ENCODE measurements around the gene CBX4.

CBX4 gene

DNA sequence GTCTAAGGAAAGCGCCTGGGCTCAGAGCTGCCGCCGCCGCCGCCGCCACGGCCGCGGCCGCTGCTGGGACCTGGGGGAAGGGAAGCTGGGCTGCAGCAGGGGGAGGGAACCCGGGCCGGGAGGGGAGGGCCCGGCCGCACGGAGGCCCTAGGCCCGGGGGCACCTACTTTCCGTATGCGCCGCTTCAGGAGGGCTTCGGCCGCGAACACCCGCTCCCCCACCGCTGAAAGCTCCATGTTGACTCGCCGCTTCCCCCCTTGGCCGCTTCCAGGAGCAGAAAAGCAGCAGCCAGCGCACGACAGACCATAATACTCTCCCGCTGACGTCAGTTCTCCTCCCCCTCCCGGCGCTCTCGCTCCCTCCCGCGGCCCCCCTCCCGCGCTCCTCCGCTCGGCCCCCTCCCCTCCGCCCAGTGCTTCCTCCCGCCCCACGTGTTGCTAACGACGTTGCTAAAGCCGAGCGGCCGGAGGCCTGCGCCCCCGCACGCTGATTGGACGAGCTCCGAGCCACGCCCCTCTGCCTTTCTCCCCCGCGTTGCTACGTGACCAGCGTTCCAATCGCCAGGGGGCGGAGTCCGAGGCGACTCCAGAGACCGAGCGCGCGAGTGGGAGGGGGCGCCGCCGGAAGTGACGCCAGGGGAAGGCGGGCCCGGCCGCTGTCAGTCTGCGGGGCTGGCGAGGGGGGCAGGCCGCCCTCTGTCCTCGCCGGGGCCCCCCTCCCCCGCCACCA is 42.3 kb downstream of the CBX4 start, which contains the start of gene CBX8 (continued):
- TF ChIP-seq ZNF112 (tag by site-specific recombination; IDR thresholded peaks at IDR 0.05) (no peak), ZNF548 (tag by site-specific recombination; IDR thresholded peaks at IDR 0.05) (no peak), ZNF354C (tag by site-specific recombination; IDR thresholded peaks at IDR 0.05; ENCODE audit: borderline replicate concordance, low read depth) (no peak), PRDM1 (tag by site-specific recombination; IDR thresholded peaks at IDR 0.05) (no peak), ZNF140 (tag by site-specific recombination; IDR thresholded peaks at IDR 0.05) (no peak), ZNF701 (tag by site-specific recombination; IDR thresholded peaks at IDR 0.05) (no peak), ZNF830 (tag by site-specific recombination; IDR thresholded peaks at IDR 0.05; ENCODE audit: low read depth) (no peak), ZSCAN23 (tag by site-specific recombination; IDR thresholded peaks at IDR 0.05) (no peak), ZNF248 (tag by site-specific recombination; IDR thresholded peaks at IDR 0.05) (no peak), ZNF221 (tag by site-specific recombination; IDR thresholded peaks at IDR 0.05; ENCODE audit: borderline replicate concordance) (no peak), EGR2 (tag by site-specific recombination; IDR thresholded peaks at IDR 0.05; ENCODE audit: low read depth) (peak; percentile 85), ZNF169 (tag by site-specific recombination; IDR thresholded peaks at IDR 0.05) (no peak), YY1 (tag by site-specific recombination; IDR thresholded peaks at IDR 0.05) (peak; percentile 49; the same call in 1 of the 2 replicates), ZBTB7A (tag by site-specific recombination; IDR thresholded peaks at IDR 0.05; ENCODE audit: low read depth) (peak; percentile 54; the same call in 1 of the 2 replicates), ZNF600 (tag by site-specific recombination; IDR thresholded peaks at IDR 0.05) (no peak; the same call in none of the 2 replicates), ZBTB21 (tag by site-specific recombination; IDR thresholded peaks at IDR 0.05) (peak; percentile 81), ZNF16 (tag by site-specific recombination; IDR thresholded peaks at IDR 0.05; ENCODE audit: low read depth) (no peak), ZNF184 (tag by site-specific recombination; IDR thresholded peaks at IDR 0.05) (no peak), GLIS1 (tag by site-specific recombination; IDR thresholded peaks at IDR 0.05) (peak; percentile 98), ZNF423 (tag by site-specific recombination; IDR thresholded peaks at IDR 0.05) (peak; percentile 48; the same call in 1 of the 2 replicates), MYNN (tag by site-specific recombination; IDR thresholded peaks at IDR 0.05; ENCODE audit: borderline replicate concordance) (no peak), ZBTB20 (tag by site-specific recombination; IDR thresholded peaks at IDR 0.05) (0 out of 2 replicates have a peak, but pooled peaks have one; percentile 40), SP7 (tag by site-specific recombination; IDR thresholded peaks at IDR 0.05) (peak; percentile 67)
- TF ChIP-seq, protein P1, sequence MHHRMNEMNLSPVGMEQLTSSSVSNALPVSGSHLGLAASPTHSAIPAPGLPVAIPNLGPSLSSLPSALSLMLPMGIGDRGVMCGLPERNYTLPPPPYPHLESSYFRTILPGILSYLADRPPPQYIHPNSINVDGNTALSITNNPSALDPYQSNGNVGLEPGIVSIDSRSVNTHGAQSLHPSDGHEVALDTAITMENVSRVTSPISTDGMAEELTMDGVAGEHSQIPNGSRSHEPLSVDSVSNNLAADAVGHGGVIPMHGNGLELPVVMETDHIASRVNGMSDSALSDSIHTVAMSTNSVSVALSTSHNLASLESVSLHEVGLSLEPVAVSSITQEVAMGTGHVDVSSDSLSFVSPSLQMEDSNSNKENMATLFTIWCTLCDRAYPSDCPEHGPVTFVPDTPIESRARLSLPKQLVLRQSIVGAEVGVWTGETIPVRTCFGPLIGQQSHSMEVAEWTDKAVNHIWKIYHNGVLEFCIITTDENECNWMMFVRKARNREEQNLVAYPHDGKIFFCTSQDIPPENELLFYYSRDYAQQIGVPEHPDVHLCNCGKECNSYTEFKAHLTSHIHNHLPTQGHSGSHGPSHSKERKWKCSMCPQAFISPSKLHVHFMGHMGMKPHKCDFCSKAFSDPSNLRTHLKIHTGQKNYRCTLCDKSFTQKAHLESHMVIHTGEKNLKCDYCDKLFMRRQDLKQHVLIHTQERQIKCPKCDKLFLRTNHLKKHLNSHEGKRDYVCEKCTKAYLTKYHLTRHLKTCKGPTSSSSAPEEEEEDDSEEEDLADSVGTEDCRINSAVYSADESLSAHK (tag by site-specific recombination; IDR thresholded peaks at IDR 0.05): 0 out of 2 replicates have a peak, but pooled peaks have one; percentile 21
- TF ChIP-seq, protein P2, sequence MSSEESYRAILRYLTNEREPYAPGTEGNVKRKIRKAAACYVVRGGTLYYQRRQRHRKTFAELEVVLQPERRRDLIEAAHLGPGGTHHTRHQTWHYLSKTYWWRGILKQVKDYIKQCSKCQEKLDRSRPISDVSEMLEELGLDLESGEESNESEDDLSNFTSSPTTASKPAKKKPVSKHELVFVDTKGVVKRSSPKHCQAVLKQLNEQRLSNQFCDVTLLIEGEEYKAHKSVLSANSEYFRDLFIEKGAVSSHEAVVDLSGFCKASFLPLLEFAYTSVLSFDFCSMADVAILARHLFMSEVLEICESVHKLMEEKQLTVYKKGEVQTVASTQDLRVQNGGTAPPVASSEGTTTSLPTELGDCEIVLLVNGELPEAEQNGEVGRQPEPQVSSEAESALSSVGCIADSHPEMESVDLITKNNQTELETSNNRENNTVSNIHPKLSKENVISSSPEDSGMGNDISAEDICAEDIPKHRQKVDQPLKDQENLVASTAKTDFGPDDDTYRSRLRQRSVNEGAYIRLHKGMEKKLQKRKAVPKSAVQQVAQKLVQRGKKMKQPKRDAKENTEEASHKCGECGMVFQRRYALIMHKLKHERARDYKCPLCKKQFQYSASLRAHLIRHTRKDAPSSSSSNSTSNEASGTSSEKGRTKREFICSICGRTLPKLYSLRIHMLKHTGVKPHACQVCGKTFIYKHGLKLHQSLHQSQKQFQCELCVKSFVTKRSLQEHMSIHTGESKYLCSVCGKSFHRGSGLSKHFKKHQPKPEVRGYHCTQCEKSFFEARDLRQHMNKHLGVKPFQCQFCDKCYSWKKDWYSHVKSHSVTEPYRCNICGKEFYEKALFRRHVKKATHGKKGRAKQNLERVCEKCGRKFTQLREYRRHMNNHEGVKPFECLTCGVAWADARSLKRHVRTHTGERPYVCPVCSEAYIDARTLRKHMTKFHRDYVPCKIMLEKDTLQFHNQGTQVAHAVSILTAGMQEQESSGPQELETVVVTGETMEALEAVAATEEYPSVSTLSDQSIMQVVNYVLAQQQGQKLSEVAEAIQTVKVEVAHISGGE (tag by site-specific recombination; conservative IDR thresholded peaks at IDR 0.05; ENCODE audit: low read depth): no peak; the same call in 1 of the 2 replicates
- TF ChIP-seq, protein P3, sequence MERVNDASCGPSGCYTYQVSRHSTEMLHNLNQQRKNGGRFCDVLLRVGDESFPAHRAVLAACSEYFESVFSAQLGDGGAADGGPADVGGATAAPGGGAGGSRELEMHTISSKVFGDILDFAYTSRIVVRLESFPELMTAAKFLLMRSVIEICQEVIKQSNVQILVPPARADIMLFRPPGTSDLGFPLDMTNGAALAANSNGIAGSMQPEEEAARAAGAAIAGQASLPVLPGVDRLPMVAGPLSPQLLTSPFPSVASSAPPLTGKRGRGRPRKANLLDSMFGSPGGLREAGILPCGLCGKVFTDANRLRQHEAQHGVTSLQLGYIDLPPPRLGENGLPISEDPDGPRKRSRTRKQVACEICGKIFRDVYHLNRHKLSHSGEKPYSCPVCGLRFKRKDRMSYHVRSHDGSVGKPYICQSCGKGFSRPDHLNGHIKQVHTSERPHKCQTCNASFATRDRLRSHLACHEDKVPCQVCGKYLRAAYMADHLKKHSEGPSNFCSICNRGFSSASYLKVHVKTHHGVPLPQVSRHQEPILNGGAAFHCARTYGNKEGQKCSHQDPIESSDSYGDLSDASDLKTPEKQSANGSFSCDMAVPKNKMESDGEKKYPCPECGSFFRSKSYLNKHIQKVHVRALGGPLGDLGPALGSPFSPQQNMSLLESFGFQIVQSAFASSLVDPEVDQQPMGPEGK (tag by site-specific recombination; IDR thresholded peaks at IDR 0.05): peak; percentile 99
- TF ChIP-seq, protein P4, sequence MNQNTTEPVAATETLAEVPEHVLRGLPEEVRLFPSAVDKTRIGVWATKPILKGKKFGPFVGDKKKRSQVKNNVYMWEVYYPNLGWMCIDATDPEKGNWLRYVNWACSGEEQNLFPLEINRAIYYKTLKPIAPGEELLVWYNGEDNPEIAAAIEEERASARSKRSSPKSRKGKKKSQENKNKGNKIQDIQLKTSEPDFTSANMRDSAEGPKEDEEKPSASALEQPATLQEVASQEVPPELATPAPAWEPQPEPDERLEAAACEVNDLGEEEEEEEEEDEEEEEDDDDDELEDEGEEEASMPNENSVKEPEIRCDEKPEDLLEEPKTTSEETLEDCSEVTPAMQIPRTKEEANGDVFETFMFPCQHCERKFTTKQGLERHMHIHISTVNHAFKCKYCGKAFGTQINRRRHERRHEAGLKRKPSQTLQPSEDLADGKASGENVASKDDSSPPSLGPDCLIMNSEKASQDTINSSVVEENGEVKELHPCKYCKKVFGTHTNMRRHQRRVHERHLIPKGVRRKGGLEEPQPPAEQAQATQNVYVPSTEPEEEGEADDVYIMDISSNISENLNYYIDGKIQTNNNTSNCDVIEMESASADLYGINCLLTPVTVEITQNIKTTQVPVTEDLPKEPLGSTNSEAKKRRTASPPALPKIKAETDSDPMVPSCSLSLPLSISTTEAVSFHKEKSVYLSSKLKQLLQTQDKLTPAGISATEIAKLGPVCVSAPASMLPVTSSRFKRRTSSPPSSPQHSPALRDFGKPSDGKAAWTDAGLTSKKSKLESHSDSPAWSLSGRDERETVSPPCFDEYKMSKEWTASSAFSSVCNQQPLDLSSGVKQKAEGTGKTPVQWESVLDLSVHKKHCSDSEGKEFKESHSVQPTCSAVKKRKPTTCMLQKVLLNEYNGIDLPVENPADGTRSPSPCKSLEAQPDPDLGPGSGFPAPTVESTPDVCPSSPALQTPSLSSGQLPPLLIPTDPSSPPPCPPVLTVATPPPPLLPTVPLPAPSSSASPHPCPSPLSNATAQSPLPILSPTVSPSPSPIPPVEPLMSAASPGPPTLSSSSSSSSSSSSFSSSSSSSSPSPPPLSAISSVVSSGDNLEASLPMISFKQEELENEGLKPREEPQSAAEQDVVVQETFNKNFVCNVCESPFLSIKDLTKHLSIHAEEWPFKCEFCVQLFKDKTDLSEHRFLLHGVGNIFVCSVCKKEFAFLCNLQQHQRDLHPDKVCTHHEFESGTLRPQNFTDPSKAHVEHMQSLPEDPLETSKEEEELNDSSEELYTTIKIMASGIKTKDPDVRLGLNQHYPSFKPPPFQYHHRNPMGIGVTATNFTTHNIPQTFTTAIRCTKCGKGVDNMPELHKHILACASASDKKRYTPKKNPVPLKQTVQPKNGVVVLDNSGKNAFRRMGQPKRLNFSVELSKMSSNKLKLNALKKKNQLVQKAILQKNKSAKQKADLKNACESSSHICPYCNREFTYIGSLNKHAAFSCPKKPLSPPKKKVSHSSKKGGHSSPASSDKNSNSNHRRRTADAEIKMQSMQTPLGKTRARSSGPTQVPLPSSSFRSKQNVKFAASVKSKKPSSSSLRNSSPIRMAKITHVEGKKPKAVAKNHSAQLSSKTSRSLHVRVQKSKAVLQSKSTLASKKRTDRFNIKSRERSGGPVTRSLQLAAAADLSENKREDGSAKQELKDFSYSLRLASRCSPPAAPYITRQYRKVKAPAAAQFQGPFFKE (tag by site-specific recombination; IDR thresholded peaks at IDR 0.05; ENCODE audit: borderline replicate concordance): no peak
